ENCODE measurements around the gene HNRNPK.

DNA sequence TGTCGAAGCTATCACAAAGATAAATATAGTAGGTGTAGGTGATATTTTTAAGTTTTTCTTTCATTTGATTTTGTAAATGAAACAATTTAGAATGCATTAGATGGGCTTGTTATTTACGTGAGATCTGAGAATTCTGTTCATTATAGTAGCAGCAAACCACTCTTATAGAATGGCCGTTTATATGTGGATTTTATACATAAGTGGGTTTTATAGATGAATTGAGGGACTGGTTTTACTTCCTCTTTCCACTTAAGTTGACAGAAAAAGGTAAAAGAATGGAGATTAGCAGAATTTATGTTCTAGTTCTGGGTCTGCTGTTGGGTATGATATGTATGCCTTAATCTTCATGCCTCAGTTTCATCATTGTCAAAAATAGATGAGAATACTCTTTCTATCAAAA lies 6.2 kb upstream of the HNRNPK start:
- TF ChIP-seq, protein P1, sequence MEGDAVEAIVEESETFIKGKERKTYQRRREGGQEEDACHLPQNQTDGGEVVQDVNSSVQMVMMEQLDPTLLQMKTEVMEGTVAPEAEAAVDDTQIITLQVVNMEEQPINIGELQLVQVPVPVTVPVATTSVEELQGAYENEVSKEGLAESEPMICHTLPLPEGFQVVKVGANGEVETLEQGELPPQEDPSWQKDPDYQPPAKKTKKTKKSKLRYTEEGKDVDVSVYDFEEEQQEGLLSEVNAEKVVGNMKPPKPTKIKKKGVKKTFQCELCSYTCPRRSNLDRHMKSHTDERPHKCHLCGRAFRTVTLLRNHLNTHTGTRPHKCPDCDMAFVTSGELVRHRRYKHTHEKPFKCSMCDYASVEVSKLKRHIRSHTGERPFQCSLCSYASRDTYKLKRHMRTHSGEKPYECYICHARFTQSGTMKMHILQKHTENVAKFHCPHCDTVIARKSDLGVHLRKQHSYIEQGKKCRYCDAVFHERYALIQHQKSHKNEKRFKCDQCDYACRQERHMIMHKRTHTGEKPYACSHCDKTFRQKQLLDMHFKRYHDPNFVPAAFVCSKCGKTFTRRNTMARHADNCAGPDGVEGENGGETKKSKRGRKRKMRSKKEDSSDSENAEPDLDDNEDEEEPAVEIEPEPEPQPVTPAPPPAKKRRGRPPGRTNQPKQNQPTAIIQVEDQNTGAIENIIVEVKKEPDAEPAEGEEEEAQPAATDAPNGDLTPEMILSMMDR (conservative IDR thresholded peaks at IDR 0.05; ENCODE audit: low read depth, low read length): no peak
- TF ChIP-seq POLR2A (IDR thresholded peaks at IDR 0.05; ENCODE audit: low read depth, low read length): no peak
- no peak for TF ChIP-seq CEBPB (IDR thresholded peaks at IDR 0.05; ENCODE audit: low read depth, low read length)
- TF ChIP-seq RCOR1 (IDR thresholded peaks at IDR 0.05; ENCODE audit: insufficient replicate concordance, low read length): no peak
- no peak for TF ChIP-seq ELK1 (IDR thresholded peaks at IDR 0.05; ENCODE audit: borderline replicate concordance, low read depth, low read length)

All from IMR-90 (cell line).